Medulla oblongata (tissue), 1 donor: Measurements from ENCODE around the gene LAG3.
"Not testable (repeated sequence)": the region's sequence is repeated elsewhere in the genome, so short reads cannot be mapped to it uniquely, and the experiment has no call there.

ENCODE experiments used
- DNase-seq: peaks from one replicate; pipeline ENCODE4 v3.0.0-alpha.2; 2015; ENCODE audit errors: extremely low spot score

LAG3 gene

GRCh38 chr12:6772331-6772695, at the start of gene LAG3:
Gene LAG3, plus strand, starts transcription at chr12:6772520. Its CDS starts 333 bp downstream, at chr12:6772853.
- no peak for DNase-seq

- no peak for DNase-seq
These were observed 49.5 kb upstream of the LAG3 start for GRCh38 chr12:6722863-6723262.

GRCh38 chr12:6723607-6724408, 48.5 kb upstream of the LAG3 start, which contains the start of gene COPS7A:
Gene COPS7A, plus strand, starts transcription at chr12:6724046. Its CDS starts 611 bp downstream, at chr12:6724657.
- peak; percentile 99 for DNase-seq

GRCh38 chr12:6724409-6724797, 47.9 kb upstream of the LAG3 start:
- DNase-seq: peak; percentile 34

- no peak for DNase-seq
These were observed 47.0 kb upstream of the LAG3 start for GRCh38 chr12:6725350-6725749.

GRCh38 chr12:6729186-6729585, 43.1 kb upstream of the LAG3 start:
- DNase-seq: no peak

GRCh38 chr12:6730169-6730568, 42.2 kb upstream of the LAG3 start:
- DNase-seq: no peak

- DNase-seq: no peak
These were observed 37.6 kb upstream of the LAG3 start for GRCh38 chr12:6734506-6735387.

- DNase-seq: peak; percentile 69
These were observed 36.7 kb upstream of the LAG3 start for GRCh38 chr12:6735448-6736191.

- no peak for DNase-seq
These were observed 35.6 kb upstream of the LAG3 start for GRCh38 chr12:6736754-6737153.

GRCh38 chr12:6742080-6742479, 30.2 kb upstream of the LAG3 start:
- DNase-seq: not testable (repeated sequence)

- DNase-seq: no peak
These were observed 29.5 kb upstream of the LAG3 start for GRCh38 chr12:6742834-6743233.

- not testable (repeated sequence) for DNase-seq
These were observed 29.0 kb upstream of the LAG3 start for GRCh38 chr12:6743300-6743699.

- no peak for DNase-seq
These were observed 26.4 kb upstream of the LAG3 start for GRCh38 chr12:6745741-6746525.

- no peak for DNase-seq
These were observed 25.1 kb upstream of the LAG3 start for GRCh38 chr12:6747216-6747615.

- DNase-seq: no peak
These were observed 23.6 kb upstream of the LAG3 start for GRCh38 chr12:6748761-6749160.

GRCh38 chr12:6750506-6750905, 21.8 kb upstream of the LAG3 start:
- DNase-seq: no peak

GRCh38 chr12:6751767-6752166, 20.6 kb upstream of the LAG3 start:
- no peak for DNase-seq

- no peak for DNase-seq
These were observed 20.0 kb upstream of the LAG3 start for GRCh38 chr12:6752167-6752920.
